BLaER1 treated with 17β-estradiol and CSF1 and Interleukin-3, amounts not matched to agents 10 nM and 100 nM (cell line): Measurements from ENCODE around the gene JAG2.

Source experiments
- H3K27ac ChIP-seq, 11 experiments: shearing (Covaris generic); formaldehyde crosslinking; 2 replicates each; pipeline ENCODE4 v1.8.1; 2022
- H3K27me3 ChIP-seq, 11 experiments: shearing (Covaris generic); formaldehyde crosslinking; 2 replicates each; pipeline ENCODE4 v1.8.1; 2022
- H3K36me3 ChIP-seq, 11 experiments: shearing (Covaris generic); formaldehyde crosslinking; 2 replicates each; pipeline ENCODE4 v1.8.1; 2022
- H3K4me1 ChIP-seq, 10 experiments: shearing (Covaris generic); formaldehyde crosslinking; 2 replicates each; pipeline ENCODE4 v1.8.1; 2022
- H3K4me2 ChIP-seq, 11 experiments: shearing (Covaris generic); formaldehyde crosslinking; 2 replicates each; pipeline ENCODE4 v1.8.1; 2022
- H3K4me3 ChIP-seq, 10 experiments: shearing (Covaris generic); formaldehyde crosslinking; 2 replicates each; pipeline ENCODE4 v1.8.1; 2022
- H3K9ac ChIP-seq, 11 experiments: shearing (Covaris generic); formaldehyde crosslinking; 2 replicates each; pipeline ENCODE4 v1.8.1; 2022
- H3K9me3 ChIP-seq, 11 experiments: shearing (Covaris generic); formaldehyde crosslinking; replicated peaks in 1 of 11; 2 replicates each; pipeline ENCODE4 v1.8.1; 2022
- H4K20me1 ChIP-seq, 11 experiments: shearing (Covaris generic); formaldehyde crosslinking; 2 replicates each; pipeline ENCODE4 v1.8.1; 2022
- Cebpa-rat ChIP-seq, 11 experiments: shearing (Covaris generic); IDR thresholded peaks; 2 replicates each; pipeline ENCODE4 v1.8.1; 2022

JAG2 gene

DNA sequence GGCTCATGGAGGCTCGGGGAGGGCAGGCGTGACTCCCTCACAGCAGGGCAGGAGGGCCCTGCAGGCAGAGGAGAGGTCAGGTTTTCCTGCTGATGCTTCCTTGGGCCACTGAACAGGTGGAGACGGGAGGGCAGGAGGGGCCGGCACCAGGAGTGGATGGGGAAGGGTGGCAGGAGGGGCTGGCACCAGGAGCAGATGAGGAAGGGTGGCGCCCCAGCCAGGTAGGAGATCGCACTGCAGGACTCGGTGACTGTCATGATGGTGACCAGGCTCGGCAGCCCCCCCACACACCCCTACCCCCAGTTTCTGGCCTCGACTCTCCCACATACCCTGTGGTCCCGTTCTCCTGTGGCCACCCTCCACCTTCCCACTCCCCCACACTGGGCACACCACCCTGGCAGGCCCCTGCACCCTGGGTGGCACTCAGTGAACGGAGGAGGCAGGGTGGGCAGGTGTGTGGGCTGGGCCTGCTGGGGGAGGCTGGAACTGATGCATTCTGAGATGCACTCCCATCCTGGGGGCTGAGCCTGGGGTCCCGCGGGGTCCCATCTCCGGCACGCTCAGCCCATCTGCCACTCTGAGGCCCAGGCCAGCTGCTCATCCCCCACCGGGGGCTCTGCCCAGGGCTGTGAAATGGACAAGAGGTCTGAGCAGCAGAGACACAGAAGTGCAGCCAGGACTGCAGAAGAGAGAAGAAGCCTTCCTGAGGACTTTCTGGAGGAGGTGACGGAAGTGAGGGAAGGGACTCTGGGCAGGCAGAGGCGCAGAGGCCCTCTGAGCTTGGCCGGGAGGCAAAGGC is 9.7 kb upstream of the JAG2 start:
- Histone ChIP-seq H3K9ac (peak overlapping the region in 5 of 11 experiments; percentile 8 to 19 (median 15); a peak in 5 of 22 replicates), H3K36me3 (no peaks in the 10 kb centered on the region), H3K27me3 (peaks cover 0 to 13% (median 0%) of the 10 kb centered on the region in 11 experiments; a peak in 2 of 22 replicates), H3K4me3 (no peak overlapping the region), H4K20me1 (peaks cover 11 to 60% (median 47%) of the 10 kb centered on the region in 11 experiments; a peak in 17 of 22 replicates), H3K4me1 (peaks cover 86 to 95% (median 93%) of the 10 kb centered on the region in 10 experiments), H3K9me3 (no peaks in the 10 kb centered on the region), H3K27ac (peak overlapping the region in 1 of 11 experiments; percentile 88; a peak in 1 of 22 replicates), H3K4me2 (peak overlapping the region; percentile 42 to 100 (median 96); a peak in 19 of 22 replicates)
- TF ChIP-seq Cebpa-rat (IDR thresholded peaks at IDR 0.05), result no peak

DNA sequence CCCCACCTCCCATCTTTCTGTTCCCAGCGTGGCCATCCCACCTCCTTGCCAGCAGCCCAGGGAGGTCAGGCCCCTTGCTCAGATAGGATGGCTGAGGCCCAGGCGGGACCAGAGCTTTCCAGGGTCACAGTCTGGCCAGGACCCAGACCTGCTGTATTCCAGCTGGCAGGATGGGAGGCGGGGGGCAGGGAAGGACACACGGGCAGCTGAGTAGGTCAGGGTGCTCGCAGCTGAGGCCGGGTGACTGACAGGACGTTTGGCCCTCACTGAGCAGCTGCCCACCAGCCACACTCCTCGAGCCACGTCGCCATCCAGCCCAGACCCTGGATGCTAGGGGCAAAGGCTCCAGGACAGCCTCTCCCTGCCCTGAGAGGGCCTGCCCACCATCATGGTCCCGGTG is 8.5 kb upstream of the JAG2 start:
- peak overlapping the region in 5 of 11 experiments; percentile 19 to 91 (median 86); a peak in 9 of 22 replicates for H3K27ac ChIP-seq
- no peaks in the 10 kb centered on the region for H3K9me3 ChIP-seq
- H3K27me3 ChIP-seq, result peaks cover 0 to 3% (median 0%) of the 10 kb centered on the region in 11 experiments; a peak in 1 of 22 replicates
- no peak for TF ChIP-seq Cebpa-rat (IDR thresholded peaks at IDR 0.05)
- H3K4me3 ChIP-seq, result no peak overlapping the region
- peaks cover 77 to 95% (median 94%) of the 10 kb centered on the region in 10 experiments for H3K4me1 ChIP-seq
- H3K9ac ChIP-seq, result peak overlapping the region in 4 of 11 experiments; percentile 49 to 79 (median 72); a peak in 6 of 22 replicates
- no peaks in the 10 kb centered on the region for H3K36me3 ChIP-seq
- H3K4me2 ChIP-seq, result peak overlapping the region; percentile 84 to 100 (median 98)
- H4K20me1 ChIP-seq, result peaks cover 11 to 71% (median 55%) of the 10 kb centered on the region in 11 experiments; a peak in 17 of 22 replicates

DNA sequence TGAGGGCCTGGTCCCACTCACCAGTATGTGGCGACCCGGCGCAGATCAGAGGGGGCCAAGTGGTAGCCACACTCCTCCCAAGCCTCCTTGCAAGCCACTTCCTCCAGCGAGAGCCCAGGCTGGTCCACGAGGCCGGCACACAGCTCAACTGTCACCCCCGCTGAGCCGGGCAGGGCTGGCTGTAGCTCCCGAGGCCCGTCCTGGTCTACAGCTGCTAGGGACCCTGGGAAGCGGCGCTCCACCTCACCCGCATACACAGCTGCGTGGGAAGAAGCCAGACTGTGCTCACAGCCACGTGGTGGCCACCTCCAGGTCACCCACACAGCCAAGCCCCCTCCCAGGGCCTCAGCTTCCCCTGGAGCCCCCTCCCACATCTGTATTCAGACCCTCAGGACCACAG is 7.9 kb upstream of the JAG2 start:
- peak overlapping the region in 3 of 10 experiments; percentile 21 to 38 (median 29); a peak in 2 of 20 replicates for H3K4me3 ChIP-seq
- H3K36me3 ChIP-seq, result no peaks in the 10 kb centered on the region
- H3K27me3 ChIP-seq, result 0 out of 22 replicates have a peak, but pooled peaks cover 0 to 3% (median 0%) of the 10 kb centered on the region in 11 experiments
- no peak for TF ChIP-seq Cebpa-rat (IDR thresholded peaks at IDR 0.05)
- no peaks in the 10 kb centered on the region for H3K9me3 ChIP-seq
- H3K9ac ChIP-seq, result peak overlapping the region in 8 of 11 experiments; percentile 10 to 79 (median 42); a peak in 12 of 22 replicates
- peak overlapping the region; percentile 84 to 100 (median 98) for H3K4me2 ChIP-seq
- H3K4me1 ChIP-seq, result peaks cover 73 to 95% (median 94%) of the 10 kb centered on the region in 10 experiments
- peaks cover 11 to 77% (median 61%) of the 10 kb centered on the region in 11 experiments; a peak in 17 of 22 replicates for H4K20me1 ChIP-seq
- peak overlapping the region in 6 of 11 experiments; percentile 19 to 91 (median 86); a peak in 12 of 22 replicates for H3K27ac ChIP-seq

DNA sequence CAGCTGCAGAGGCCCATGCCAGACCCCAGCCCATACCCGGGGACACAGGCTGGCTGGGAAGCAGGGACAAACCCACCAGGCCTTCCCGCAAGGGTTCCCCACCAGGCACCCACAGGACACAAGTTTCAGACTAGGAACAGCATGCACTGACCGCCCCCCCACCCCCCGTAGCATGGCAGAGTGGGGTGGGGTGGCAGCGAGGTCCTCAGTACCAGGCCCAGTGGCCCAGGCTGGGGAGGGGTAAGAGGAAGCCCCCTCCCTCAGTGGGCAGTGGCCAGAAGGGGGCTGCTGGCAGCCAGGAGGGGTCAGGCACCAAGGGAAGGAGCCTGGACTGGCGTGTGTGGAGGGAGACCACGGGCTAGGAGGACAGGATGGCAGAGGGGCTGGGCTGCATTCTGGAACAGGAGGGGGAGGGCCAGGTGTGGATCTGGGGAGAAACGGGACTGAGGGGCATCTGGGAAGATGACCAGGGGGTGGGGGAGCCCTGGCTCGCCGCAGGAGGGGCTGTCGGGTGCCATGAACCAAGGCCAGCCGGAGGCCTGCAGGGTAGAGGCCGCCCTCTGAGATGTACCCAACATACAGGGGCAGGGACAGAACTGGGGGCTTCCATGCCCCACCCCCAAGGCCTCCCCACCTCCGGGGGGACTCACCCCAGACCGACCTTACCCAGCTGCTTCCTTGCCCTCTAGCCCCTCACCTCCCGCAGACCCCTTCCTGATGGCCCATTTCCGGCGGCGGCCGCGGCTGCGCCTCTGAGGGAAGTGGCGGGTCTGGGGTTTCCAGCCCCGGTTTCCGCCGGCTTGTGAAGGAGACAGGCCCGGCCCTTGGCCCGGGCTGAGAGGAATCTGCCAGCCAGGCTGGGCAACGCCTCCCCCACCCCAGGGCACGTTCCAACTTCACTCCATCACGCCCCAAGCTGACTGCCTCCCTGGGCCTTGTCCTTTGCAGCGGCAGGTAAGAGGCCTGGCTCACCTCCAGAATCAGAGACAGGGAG is 5.6 kb upstream of the JAG2 start:
- no peak for TF ChIP-seq Cebpa-rat (IDR thresholded peaks at IDR 0.05)
- Histone ChIP-seq H3K27me3 (peaks cover 0 to 11% (median 0%) of the 10 kb centered on the region in 11 experiments; a peak in 6 of 22 replicates), H3K4me3 (peak overlapping the region in 7 of 10 experiments; percentile 9 to 61 (median 41); a peak in 11 of 20 replicates), H3K9me3 (no peaks in the 10 kb centered on the region), H4K20me1 (peaks cover 6 to 86% (median 65%) of the 10 kb centered on the region in 11 experiments; a peak in 17 of 22 replicates), H3K4me1 (peaks cover 81 to 100% (median 100%) of the 10 kb centered on the region in 10 experiments), H3K9ac (peak overlapping the region; percentile 4 to 79 (median 68); a peak in 18 of 22 replicates), H3K4me2 (peak overlapping the region; percentile 84 to 100 (median 98)), H3K36me3 (no peaks in the 10 kb centered on the region), H3K27ac (peak overlapping the region in 10 of 11 experiments; percentile 22 to 91 (median 80); a peak in 19 of 22 replicates)

DNA sequence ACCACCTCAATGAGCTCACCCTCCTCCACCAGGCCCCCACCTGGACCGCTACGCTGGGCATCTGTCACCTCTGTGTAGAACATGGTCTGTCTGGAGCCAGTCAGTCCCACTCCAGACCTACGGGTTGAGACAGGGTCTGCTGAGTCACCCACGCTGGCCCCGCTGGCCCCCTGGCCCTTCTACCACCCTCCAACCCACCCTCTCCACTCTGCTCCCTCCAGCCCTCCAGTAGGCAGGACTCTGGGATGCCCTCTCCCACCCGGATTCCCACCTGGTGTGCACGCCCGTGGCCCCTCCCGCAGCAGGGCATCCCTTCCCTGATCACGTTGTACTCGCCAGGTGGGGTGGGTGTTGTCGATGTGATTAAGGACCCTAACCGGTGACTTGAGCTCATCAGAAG is 4.6 kb upstream of the JAG2 start:
- Histone ChIP-seq H3K27ac (peak overlapping the region in 4 of 11 experiments; percentile 84 to 91 (median 87); a peak in 7 of 22 replicates), H3K9me3 (no peaks in the 10 kb centered on the region), H3K36me3 (no peaks in the 10 kb centered on the region), H3K27me3 (peaks cover 0 to 16% (median 0%) of the 10 kb centered on the region in 11 experiments; a peak in 6 of 22 replicates), H3K9ac (0 out of 22 replicates have a peak overlapping the region, but pooled peaks of 1 of the 11 experiments have one; percentile 74), H4K20me1 (peaks cover 6 to 79% (median 57%) of the 10 kb centered on the region in 11 experiments; a peak in 13 of 22 replicates), H3K4me1 (peaks cover 74 to 95% (median 94%) of the 10 kb centered on the region in 10 experiments), H3K4me3 (no peak overlapping the region), H3K4me2 (peak overlapping the region in 10 of 11 experiments; percentile 84 to 100 (median 98); a peak in 18 of 22 replicates)
- no peak for TF ChIP-seq Cebpa-rat (IDR thresholded peaks at IDR 0.05)

DNA sequence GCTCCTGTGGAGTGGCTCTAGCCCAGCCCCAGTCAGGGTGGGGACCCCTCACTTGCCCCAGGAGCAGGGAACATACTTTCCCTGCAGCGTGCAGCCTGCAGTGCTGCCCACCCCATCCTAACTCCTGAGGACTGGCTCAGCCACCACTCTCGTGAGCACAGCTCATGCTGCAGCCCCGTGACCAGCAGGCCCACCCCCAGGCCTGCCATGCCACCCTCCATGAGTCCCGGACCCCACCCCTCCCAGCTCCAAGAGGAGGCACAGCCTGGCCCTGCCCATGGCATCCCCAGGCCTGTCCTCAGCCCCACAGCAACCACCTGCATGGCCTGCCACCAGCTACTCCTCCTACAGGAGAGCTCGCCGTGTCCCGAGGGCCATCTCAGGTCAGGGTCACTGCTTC is 3.9 kb upstream of the JAG2 start:
- no peak for TF ChIP-seq Cebpa-rat (IDR thresholded peaks at IDR 0.05)
- Histone ChIP-seq H3K4me3 (no peak overlapping the region), H3K27me3 (peaks cover 0 to 20% (median 0%) of the 10 kb centered on the region in 11 experiments; a peak in 8 of 22 replicates), H3K4me2 (peak overlapping the region in 9 of 11 experiments; percentile 90 to 100 (median 98); a peak in 16 of 22 replicates), H3K9ac (peak overlapping the region in 1 of 11 experiments; percentile 13; a peak in 1 of 22 replicates), H3K27ac (peak overlapping the region in 1 of 11 experiments; percentile 88; a peak in 2 of 22 replicates), H3K4me1 (peaks cover 72 to 92% (median 91%) of the 10 kb centered on the region in 10 experiments), H4K20me1 (peaks cover 6 to 73% (median 51%) of the 10 kb centered on the region in 11 experiments; a peak in 13 of 22 replicates), H3K36me3 (no peaks in the 10 kb centered on the region), H3K9me3 (no peaks in the 10 kb centered on the region)

DNA sequence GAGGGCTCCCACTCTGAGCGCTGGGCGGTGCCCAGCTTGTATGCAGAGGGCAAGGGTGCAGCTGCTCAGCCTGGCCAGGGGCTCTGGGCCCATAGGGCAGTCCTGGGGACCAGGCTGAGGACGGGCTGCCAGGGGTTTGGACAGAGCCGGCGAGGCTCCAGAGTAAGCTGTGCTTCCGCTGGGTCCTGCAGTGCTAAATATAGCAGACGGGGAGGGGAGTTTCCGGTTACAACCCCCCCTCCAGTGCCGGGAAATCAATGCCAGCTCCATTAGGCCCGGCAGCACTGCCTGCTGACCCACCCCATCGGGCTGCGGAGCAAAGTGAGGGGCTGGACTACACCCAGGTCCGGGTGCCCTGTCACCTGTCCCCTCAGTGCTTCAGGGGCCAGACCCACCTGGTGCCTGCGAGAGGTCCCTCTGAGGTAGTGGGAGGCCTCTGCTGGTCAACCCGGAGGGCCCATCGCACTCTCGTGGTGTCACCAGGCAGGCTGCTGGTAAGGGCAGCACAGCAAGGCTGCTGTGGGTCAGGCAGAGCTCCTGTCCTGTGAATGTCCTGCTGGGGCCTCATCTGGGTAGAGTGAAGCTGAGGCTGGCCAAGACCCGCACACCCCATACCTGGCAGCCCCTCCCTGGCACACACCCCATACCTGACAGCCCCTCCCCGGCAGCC is 2.6 kb upstream of the JAG2 start:
- H3K9me3 ChIP-seq, result no peaks in the 10 kb centered on the region
- H3K9ac ChIP-seq, result peak overlapping the region in 10 of 11 experiments; percentile 21 to 67 (median 56); a peak in 18 of 22 replicates
- peak overlapping the region; percentile 90 to 100 (median 98) for H3K4me2 ChIP-seq
- no peak for TF ChIP-seq Cebpa-rat (IDR thresholded peaks at IDR 0.05)
- peak overlapping the region in 9 of 10 experiments; percentile 3 to 60 (median 37); a peak in 14 of 20 replicates for H3K4me3 ChIP-seq
- H4K20me1 ChIP-seq, result peaks cover 6 to 73% (median 57%) of the 10 kb centered on the region in 11 experiments; a peak in 14 of 22 replicates
- H3K27ac ChIP-seq, result peak overlapping the region in 6 of 11 experiments; percentile 24 to 66 (median 44); a peak in 11 of 22 replicates
- H3K36me3 ChIP-seq, result no peaks in the 10 kb centered on the region
- peaks cover 70 to 92% (median 91%) of the 10 kb centered on the region in 10 experiments for H3K4me1 ChIP-seq
- H3K27me3 ChIP-seq, result peaks cover 0 to 29% (median 0%) of the 10 kb centered on the region in 11 experiments; a peak in 8 of 22 replicates
